GM18951 (cell line): ENCODE results near the gene UBL4B.

Experiments used
- POLR2A ChIP-seq: IDR thresholded peaks from 4 replicates; pipeline ENCODE4 v1.6.1; 2011; ENCODE audit warnings: mild to moderate bottlenecking; ENCODE audit not compliant: insufficient read length, insufficient read depth; ENCODE audit errors: extremely low read depth
- in situ Hi-C: fragments of 300-500 bp; cut with MboI; formaldehyde crosslinking; loops from one replicate; pipeline ENCODE4 v1.12.0; 2022; ENCODE audit warnings: low sequenced_read_pairs, mixed read lengths, inconsistent platforms; ENCODE audit not compliant: unreplicated experiment

Gene UBL4B

DNA sequence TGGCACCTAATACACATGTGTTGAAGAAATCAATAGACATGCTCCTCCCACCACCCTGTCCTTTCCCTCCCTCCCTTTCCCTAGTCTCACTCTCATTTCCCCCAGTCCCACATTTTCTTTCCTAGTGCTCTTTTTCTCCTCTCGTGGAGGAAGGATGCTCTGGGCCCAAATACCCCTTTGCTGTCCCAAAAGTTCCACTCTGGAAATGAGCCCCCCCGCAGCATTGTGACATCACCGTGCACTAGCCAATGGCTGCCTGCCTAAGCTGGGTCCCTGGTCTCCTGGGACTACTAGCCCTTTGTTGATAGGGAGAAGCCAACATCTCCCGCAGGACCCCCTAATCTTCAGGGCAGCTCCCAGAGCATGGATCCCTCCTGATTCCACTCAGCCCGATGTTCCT, at the start of gene UBL4B:
Gene UBL4B, plus strand, starts transcription at position 301 of the 400 bp plus-strand sequence. Its CDS starts 92 bp downstream, at position 393.
- no peak for TF ChIP-seq POLR2A
- in situ Hi-C loops, result no loop called here

DNA sequence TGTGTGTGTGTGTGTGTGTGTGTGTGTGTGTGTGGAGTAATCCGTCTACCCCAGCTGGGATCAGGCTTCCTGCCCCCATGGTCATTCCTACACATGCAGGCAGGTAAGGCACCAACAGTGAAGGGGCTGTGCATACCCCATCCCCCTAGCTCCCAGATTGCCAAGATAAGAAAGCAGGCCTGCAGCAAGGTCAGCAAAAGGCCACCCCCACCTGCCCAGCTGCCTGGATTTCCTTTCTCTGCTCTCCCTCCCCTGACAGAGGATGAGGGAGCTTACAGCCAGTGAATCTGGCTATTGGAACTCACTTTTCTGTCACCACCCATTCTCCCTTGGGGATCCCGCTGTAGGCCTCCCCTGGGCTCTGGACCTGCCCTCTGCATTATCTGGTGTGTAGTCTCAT, 49.6 kb upstream of the UBL4B start:
- TF ChIP-seq POLR2A, result no peak

GRCh38 chr1:110063781-110064180, 48.5 kb upstream of the UBL4B start:
- TF ChIP-seq POLR2A, result no peak
- in situ Hi-C loops, result no loop called here

More for the DNA sequence above, 49.6 kb upstream of the UBL4B start:
- in situ Hi-C loops, result no loop called here

GRCh38 chr1:110064576-110065337, 47.5 kb upstream of the UBL4B start:
- TF ChIP-seq POLR2A, result no peak
- in situ Hi-C loops, result no loop called here

- in situ Hi-C loops, result no loop called here
These were observed 46.4 kb upstream of the UBL4B start for GRCh38 chr1:110065841-110066240.

GRCh38 chr1:110067479-110067892, 44.8 kb upstream of the UBL4B start:
- in situ Hi-C loops, result no loop called here
- no peak for TF ChIP-seq POLR2A

More at GRCh38 chr1:110065841-110066240, 46.4 kb upstream of the UBL4B start:
- TF ChIP-seq POLR2A, result no peak

GRCh38 chr1:110067893-110068645, 44.2 kb upstream of the UBL4B start:
- in situ Hi-C loops, result no loop called here
- TF ChIP-seq POLR2A, result no peak

GRCh38 chr1:110068646-110069403, 43.4 kb upstream of the UBL4B start:
- in situ Hi-C loops, result no loop called here
- no peak for TF ChIP-seq POLR2A

GRCh38 chr1:110069404-110070281, 42.6 kb upstream of the UBL4B start:
- no peak for TF ChIP-seq POLR2A
- in situ Hi-C loops, result no loop called here

DNA sequence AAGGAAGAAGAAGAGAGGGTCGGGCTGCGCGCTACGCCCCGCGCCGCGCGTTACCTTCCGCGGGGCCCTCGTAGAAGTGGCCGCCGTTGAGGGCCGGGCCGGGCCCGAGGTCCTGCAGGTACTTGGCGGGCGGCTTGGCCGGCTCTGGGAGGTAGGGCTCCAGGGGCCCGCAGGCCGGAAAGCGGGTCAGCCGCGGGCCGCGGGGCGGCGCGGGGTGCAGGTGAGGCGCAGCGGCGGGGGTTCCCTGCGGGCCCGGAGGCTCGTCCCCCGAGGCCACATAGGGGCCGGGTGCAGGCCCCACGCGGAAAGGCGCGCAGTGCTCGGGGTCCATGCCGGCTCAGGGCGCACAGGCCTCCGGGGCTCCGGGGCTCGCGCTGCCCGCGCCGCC, 42.0 kb upstream of the UBL4B start:
- no peak for TF ChIP-seq POLR2A
- in situ Hi-C loops, result no loop called here

DNA sequence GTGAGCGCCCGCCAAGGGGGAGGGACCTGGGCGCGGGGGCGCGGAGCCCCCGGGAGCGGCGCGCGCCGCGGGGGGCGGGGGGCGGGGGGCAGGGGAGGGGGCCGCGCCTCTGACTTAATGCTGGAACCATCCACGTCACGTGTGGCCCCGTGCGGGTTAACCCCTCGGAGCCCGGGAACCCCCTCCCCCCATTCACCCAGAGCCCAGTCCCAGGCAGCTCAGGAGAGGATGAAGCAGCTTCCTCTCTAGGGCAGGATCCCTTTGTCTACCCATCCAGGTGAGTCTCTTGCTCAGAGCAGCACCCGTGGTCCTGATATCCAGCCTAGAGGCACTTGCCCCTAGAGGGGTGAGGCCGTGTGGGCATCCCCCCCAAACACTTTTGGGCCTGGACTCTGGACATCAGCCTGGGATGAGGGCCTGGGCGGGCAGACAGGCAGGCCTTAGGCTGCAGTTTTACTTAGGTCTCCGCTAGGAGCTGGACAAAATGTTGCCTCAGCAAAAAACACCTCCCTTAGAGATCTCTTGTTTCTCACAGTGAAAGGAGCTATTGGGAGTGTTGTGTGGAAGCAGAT, 41.5 kb upstream of the UBL4B start, which contains the start of gene ALX3:
Gene ALX3, minus strand, starts transcription at position 2 of the 572 bp plus-strand sequence. CDS start 60 bp downstream, outside the sequence.
- no peak for TF ChIP-seq POLR2A
- in situ Hi-C loops, result no loop called here

DNA sequence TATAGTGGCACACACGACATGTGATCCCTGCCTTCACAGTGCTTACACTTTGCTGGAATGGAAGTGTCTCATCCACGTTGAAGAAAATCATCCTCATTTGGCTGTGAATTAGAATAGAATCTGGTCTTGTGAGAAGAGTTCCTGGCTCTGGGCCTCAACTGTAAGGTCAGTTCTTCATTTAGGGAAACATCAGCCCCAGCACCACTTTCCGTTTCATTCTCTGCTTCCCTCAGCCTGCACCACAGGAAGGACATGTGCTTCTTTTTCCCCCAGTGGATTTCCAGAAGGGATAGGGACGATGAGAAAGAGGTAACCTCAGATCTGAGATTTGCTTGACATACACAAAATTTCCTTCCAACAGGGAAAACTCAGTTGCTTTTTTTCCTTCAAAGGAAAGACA, 38.1 kb upstream of the UBL4B start:
- in situ Hi-C loops, result no loop called here
- no peak for TF ChIP-seq POLR2A
